ENCODE results near the gene IL11RA.
A peak's percentile ranks its signal among the peaks of the same experiment; 100 is the strongest.

Gene IL11RA

DNA sequence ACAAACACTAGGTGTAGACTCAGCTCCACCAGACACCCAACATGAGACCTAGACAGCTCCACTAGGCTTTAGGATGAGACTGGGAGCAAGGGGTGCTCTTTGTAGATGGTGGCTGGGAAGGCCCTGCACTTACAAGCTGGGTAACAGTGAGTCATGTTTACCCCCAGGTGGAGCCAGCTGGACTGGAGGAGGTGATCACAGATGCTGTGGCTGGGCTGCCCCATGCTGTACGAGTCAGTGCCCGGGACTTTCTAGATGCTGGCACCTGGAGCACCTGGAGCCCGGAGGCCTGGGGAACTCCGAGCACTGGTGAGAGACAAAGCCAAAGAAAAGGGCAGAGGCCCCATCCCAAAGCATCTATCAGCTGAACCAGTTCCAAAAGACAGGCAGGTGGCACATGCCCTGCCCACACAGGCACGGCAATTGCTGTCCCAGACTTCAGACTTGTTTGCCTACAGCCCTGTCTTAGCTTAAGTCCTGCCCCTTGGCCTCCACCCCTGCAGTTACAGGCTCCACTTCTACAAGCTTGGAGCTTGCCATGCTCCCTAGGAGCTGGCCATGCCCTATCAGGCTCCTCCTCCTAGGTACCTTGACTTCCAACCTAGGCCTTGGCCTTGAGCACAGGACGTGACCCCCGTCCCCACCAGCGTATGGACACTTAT, 7.7 kb downstream of the IL11RA start:
- Histone ChIP-seq H3K9ac (ENCODE audit: low read length) (no peak overlapping the region), H3K36me3 (ENCODE audit: insufficient read depth, low read length) (peaks cover 42% of the 10 kb centered on the region), H3K4me1 (ENCODE audit: insufficient read depth, low read length) (peaks cover 20% of the 10 kb centered on the region), H3K27me3 (ENCODE audit: control insufficient read depth in 1 of 2, insufficient read depth in 2 of 2, low read length in 2 of 2) (no peaks in the 10 kb centered on the region), H3K27ac (ENCODE audit: low read depth, low read length) (no peak overlapping the region), H3K9me3 (ENCODE audit: low read length) (no peaks in the 10 kb centered on the region), H3K4me3 (ENCODE audit: low read depth in 1 of 2, low read length in 2 of 2) (no peak overlapping the region)

DNA sequence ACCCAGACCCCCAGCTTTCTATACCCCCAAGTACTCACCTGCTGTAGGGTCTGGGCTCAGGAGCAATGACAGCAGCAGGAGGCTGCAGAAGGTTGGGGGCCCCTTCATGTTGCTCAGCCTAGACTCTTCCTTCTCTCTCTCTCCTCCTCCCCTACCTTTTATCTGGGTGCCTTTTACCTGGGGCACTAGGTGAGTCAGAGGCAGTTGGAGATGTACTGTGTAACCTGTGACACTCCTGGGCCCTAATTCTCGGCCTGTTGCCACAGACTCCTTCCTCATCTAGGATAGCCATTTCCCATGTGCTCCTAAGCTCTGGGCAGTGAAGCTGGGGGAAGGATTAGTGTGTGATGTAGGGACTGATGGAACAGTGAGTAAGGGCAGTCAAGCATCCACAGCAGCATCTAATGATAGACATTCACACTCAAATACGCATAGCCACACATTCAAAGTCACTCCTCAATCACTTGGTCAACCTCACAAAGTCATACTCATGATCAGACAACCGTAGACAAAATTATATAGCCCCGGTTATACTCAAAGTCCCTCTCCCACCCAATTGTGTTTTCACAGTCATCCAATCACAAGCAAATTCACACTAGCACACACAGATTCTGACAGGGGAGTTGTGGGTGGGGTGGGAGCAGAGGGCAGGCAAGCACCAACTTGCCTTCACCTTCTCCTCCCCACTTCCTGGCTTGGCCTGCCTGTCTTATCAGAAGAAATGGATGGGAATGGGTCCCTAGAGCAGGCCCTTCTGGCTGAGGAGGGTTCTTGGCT, 10.7 kb downstream of the IL11RA start, which contains the start of gene CCL27:
Gene CCL27 (minus strand): TSS at position 132 of the 777 bp plus-strand sequence. CDS start 24 bp downstream, at position 108.
- Histone ChIP-seq H3K27ac (ENCODE audit: low read depth, low read length) (no peak within 1 kb of the TSS), H3K36me3 (ENCODE audit: insufficient read depth, low read length) (peaks cover 32% of the 10 kb centered on the region), H3K9me3 (ENCODE audit: low read length) (no peaks in the 10 kb centered on the region), H3K27me3 (ENCODE audit: control insufficient read depth in 1 of 2, insufficient read depth in 2 of 2, low read length in 2 of 2) (no peaks in the 10 kb centered on the region), H3K9ac (ENCODE audit: low read length) (no peak within 1 kb of the TSS), H3K4me1 (ENCODE audit: insufficient read depth, low read length) (peaks cover 18% of the 10 kb centered on the region), H3K4me3 (ENCODE audit: low read depth in 1 of 2, low read length in 2 of 2) (no peak within 1 kb of the TSS)

DNA sequence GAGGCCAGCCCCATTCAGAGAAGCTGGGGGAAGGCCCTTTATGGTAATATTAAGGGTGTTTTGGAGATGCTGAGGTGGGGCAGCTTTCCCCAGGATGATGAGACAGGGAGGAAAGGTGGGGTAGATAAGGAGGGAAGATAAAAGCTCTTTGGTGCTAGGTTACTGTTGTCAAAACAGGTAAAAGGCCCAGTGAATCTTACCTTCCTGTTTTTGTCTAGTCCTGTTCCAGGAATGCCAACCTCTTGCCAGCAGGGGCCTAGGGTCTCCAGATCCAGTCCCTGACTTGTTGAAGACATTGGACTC, 11.3 kb downstream of the IL11RA start:
- no peaks in the 10 kb centered on the region for H3K9me3 ChIP-seq (ENCODE audit: low read length)
- H3K27ac ChIP-seq (ENCODE audit: low read depth, low read length) = no peak overlapping the region
- H3K4me1 ChIP-seq (ENCODE audit: insufficient read depth, low read length) = peaks cover 18% of the 10 kb centered on the region
- H3K27me3 ChIP-seq (ENCODE audit: control insufficient read depth in 1 of 2, insufficient read depth in 2 of 2, low read length in 2 of 2) = no peaks in the 10 kb centered on the region
- H3K9ac ChIP-seq (ENCODE audit: low read length) = no peak overlapping the region
- peaks cover 32% of the 10 kb centered on the region for H3K36me3 ChIP-seq (ENCODE audit: insufficient read depth, low read length)
- no peak overlapping the region for H3K4me3 ChIP-seq (ENCODE audit: low read depth in 1 of 2, low read length in 2 of 2)

DNA sequence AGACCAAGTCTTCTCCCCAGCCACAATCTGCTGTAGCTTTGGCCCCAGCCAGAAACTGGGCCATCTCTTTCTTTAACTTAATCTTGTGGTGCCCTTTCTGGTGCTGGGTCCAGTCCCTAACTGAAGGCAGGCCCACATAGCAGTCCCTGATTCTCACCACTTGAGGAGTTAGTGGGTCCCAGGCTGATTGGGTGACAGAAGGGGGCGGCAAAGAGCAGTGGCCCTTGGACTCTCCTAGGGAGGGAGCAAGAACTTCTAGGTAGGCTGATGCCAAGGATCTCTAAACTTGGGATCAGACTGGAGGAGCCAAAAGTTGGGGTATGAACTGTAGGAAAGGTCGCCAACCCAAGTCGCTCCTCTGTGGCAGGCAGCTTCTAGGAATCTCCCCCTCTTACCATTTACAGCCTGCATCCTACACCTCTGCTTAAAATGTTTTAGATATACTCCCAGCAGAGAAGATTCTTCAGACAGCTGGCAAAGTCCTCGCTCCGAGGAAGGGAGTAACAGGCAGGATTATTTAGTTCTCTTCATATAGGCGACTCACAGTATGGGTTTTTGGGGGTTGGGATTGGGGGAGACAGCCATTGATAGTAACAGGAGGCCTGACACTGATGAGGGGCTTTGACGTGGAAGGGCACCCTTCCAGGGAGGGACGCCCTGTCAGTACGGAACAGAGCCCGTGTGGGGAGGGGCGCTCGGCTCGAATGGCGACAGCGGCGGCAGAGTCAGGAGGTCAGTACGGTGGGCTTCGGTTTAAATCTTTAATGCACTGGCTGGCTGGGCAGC, 12.5 kb downstream of the IL11RA start:
- Histone ChIP-seq H3K9me3 (ENCODE audit: low read length) (no peaks in the 10 kb centered on the region), H3K4me1 (ENCODE audit: insufficient read depth, low read length) (peaks cover 18% of the 10 kb centered on the region), H3K4me3 (ENCODE audit: low read depth in 1 of 2, low read length in 2 of 2) (peak overlapping the region; percentile 40 to 64), H3K36me3 (ENCODE audit: insufficient read depth, low read length) (peaks cover 29% of the 10 kb centered on the region), H3K27me3 (ENCODE audit: control insufficient read depth in 1 of 2, insufficient read depth in 2 of 2, low read length in 2 of 2) (no peaks in the 10 kb centered on the region), H3K27ac (ENCODE audit: low read depth, low read length) (peak overlapping the region; percentile 81), H3K9ac (ENCODE audit: low read length) (peak overlapping the region; percentile 28)

DNA sequence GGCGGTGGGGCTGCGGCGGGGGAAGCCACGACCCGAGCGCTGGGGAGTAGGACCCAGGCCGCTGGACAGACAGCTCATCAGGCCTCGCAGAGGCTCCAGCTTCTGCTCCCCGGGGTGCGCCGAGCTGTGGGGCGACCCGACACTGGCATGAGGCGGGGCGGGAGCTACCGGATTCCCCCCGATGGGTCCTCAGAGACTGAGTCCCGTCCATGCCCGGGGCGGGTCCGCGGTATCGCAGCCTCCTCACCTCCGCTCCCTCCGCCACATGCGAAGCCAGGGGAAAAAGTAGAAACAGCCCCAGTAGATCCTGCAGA, 13.0 kb downstream of the IL11RA start:
- peaks cover 23% of the 10 kb centered on the region for H3K36me3 ChIP-seq (ENCODE audit: insufficient read depth, low read length)
- H3K9ac ChIP-seq (ENCODE audit: low read length) = peak overlapping the region; percentile 28
- peaks cover 18% of the 10 kb centered on the region for H3K4me1 ChIP-seq (ENCODE audit: insufficient read depth, low read length)
- H3K4me3 ChIP-seq (ENCODE audit: low read depth in 1 of 2, low read length in 2 of 2) = peak overlapping the region; percentile 40 to 64
- H3K27me3 ChIP-seq (ENCODE audit: control insufficient read depth in 1 of 2, insufficient read depth in 2 of 2, low read length in 2 of 2) = no peaks in the 10 kb centered on the region
- peak overlapping the region; percentile 81 for H3K27ac ChIP-seq (ENCODE audit: low read depth, low read length)
- H3K9me3 ChIP-seq (ENCODE audit: low read length) = no peaks in the 10 kb centered on the region

DNA sequence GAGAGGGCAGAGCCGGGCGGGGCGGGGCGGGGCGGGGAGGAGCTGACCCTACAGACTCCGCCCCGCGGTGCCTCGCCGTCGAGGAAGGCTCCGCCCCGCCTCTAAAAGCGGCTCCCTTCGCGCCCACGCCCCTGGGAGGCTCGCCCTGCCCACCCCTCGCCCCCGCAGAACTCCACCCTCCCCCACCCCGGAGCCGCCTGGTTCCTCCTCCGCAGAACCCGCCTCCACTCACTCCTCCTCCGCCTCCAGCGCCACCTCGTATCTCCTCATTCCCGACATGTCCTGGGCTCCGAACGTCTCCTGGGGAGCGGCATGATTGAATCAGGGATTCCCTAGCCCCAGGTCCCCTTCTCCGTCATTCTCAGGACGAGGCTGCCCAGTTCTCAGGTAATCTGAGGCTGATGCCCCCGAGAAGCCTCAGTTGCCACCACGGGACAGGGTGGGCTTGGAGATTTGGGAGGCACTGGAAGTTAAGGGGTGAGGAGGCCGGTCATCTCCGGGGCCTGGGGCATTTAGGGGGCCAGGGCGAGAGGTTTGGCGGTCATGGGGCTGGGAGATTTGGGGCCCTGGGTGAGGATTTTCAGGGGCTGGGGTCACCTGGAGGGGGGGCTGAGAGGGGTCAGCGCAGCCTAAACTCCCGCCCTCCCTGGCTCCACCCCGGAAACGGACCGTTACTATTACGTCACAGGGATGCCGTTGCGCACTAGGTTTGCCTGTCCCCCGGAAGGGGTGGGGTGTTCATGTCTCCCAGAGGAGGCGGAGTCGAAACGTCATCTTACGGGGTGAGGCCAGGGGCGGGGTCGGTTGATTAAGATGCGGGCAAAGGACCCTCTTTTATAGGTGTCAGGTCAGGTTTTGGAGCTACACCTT, 13.6 kb downstream of the IL11RA start:
- peak overlapping the region; percentile 59 to 64 for H3K4me3 ChIP-seq (ENCODE audit: low read depth in 1 of 2, low read length in 2 of 2)
- H3K9ac ChIP-seq (ENCODE audit: low read length) = peak overlapping the region; percentile 88
- peaks cover 18% of the 10 kb centered on the region for H3K4me1 ChIP-seq (ENCODE audit: insufficient read depth, low read length)
- H3K27ac ChIP-seq (ENCODE audit: low read depth, low read length) = peak overlapping the region; percentile 96
- H3K27me3 ChIP-seq (ENCODE audit: control insufficient read depth in 1 of 2, insufficient read depth in 2 of 2, low read length in 2 of 2) = no peaks in the 10 kb centered on the region
- peaks cover 17% of the 10 kb centered on the region for H3K36me3 ChIP-seq (ENCODE audit: insufficient read depth, low read length)
- H3K9me3 ChIP-seq (ENCODE audit: low read length) = no peaks in the 10 kb centered on the region

DNA sequence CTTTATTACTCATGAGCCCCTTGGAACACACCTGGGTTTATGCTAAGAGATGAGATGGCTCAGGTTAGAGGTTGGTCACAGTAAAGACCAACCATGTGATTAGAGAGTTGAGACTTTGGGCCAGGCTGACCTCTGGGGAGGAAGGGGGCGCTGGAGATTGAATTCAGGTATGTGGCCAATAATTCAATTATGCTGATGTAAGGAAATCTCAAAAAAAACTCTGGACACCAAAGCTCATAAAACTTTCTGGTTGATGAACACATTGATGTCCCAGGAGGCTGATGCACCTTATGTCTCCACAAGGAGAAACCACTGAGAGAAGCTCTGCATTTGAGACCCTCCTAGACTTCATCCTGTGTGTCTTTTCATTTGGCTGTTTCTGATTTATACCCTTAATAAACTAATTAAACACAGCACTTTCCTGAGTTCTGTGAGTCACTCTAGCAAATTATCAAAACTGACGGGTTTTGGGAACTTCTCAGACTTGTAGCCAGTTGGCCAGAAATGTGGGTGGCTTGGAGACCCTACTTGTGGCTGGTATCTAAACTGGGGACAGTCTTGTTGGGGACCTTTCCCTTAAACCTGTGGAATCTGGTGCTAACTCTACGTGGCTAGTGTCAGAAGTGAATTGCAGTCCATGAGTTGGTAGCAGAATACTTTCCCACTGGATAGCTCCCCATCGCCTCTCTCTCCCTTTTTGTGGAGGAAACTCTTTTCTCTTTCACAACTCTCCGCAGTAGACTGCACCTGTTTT, 18.0 kb downstream of the IL11RA start:
- Histone ChIP-seq H3K36me3 (ENCODE audit: insufficient read depth, low read length) (no peaks in the 10 kb centered on the region), H3K4me1 (ENCODE audit: insufficient read depth, low read length) (peaks cover 7% of the 10 kb centered on the region), H3K27me3 (ENCODE audit: control insufficient read depth in 1 of 2, insufficient read depth in 2 of 2, low read length in 2 of 2) (no peaks in the 10 kb centered on the region), H3K27ac (ENCODE audit: low read depth, low read length) (no peak overlapping the region), H3K9me3 (ENCODE audit: low read length) (no peaks in the 10 kb centered on the region), H3K9ac (ENCODE audit: low read length) (no peak overlapping the region), H3K4me3 (ENCODE audit: low read depth in 1 of 2, low read length in 2 of 2) (no peak overlapping the region)

DNA sequence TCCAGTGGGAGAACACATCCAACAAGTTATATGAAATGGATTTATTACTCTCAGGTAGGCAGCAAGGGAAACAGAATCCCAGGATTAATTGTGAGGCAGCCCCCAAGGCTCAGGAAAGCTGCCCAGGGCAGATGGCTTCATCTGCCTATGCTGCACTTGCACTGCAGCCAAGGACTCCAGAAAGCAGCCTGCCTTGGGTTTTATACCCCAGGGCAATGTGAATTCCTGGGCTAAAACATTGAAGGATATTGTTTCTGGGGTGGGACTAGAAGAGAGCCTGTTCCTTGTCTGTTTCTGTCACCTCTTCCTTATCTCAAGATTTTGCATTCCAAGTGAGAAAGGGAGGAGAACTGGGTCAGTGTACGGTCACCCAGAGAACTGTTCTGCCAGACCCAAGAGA, 19.3 kb downstream of the IL11RA start:
- H3K4me1 ChIP-seq (ENCODE audit: insufficient read depth, low read length) = peaks cover 7% of the 10 kb centered on the region
- no peak overlapping the region for H3K27ac ChIP-seq (ENCODE audit: low read depth, low read length)
- H3K36me3 ChIP-seq (ENCODE audit: insufficient read depth, low read length) = no peaks in the 10 kb centered on the region

DNA sequence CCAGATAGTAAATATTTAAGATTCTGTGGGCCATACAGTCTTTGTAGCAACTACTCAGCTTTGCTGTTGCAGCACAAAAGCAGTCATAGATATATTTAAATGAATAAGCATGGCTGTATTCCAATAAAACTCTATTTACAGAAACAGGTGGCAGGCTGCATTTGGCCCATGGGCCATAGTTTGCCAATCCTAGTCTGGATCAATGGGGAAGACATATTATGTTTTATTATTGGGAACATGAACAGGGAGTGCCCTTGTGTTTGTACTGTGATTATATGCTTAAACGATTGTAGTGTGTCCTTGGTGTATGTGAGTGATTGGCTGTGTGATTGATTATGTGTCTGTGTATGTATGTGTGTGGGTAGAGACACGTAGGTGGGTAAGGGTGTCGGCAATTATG, 22.5 kb downstream of the IL11RA start:
- Histone ChIP-seq H3K9me3 (ENCODE audit: low read length) (no peaks in the 10 kb centered on the region), H3K27me3 (ENCODE audit: control insufficient read depth in 1 of 2, insufficient read depth in 2 of 2, low read length in 2 of 2) (no peaks in the 10 kb centered on the region), H3K4me1 (ENCODE audit: insufficient read depth, low read length) (no peaks in the 10 kb centered on the region), H3K36me3 (ENCODE audit: insufficient read depth, low read length) (no peaks in the 10 kb centered on the region), H3K4me3 (ENCODE audit: low read depth in 1 of 2, low read length in 2 of 2) (no peak overlapping the region), H3K27ac (ENCODE audit: low read depth, low read length) (no peak overlapping the region), H3K9ac (ENCODE audit: low read length) (no peak overlapping the region)

More for the DNA sequence above, 19.3 kb downstream of the IL11RA start:
- Histone ChIP-seq H3K9me3 (ENCODE audit: low read length) (no peaks in the 10 kb centered on the region), H3K9ac (ENCODE audit: low read length) (no peak overlapping the region), H3K27me3 (ENCODE audit: control insufficient read depth in 1 of 2, insufficient read depth in 2 of 2, low read length in 2 of 2) (no peaks in the 10 kb centered on the region), H3K4me3 (ENCODE audit: low read depth in 1 of 2, low read length in 2 of 2) (no peak overlapping the region)

DNA sequence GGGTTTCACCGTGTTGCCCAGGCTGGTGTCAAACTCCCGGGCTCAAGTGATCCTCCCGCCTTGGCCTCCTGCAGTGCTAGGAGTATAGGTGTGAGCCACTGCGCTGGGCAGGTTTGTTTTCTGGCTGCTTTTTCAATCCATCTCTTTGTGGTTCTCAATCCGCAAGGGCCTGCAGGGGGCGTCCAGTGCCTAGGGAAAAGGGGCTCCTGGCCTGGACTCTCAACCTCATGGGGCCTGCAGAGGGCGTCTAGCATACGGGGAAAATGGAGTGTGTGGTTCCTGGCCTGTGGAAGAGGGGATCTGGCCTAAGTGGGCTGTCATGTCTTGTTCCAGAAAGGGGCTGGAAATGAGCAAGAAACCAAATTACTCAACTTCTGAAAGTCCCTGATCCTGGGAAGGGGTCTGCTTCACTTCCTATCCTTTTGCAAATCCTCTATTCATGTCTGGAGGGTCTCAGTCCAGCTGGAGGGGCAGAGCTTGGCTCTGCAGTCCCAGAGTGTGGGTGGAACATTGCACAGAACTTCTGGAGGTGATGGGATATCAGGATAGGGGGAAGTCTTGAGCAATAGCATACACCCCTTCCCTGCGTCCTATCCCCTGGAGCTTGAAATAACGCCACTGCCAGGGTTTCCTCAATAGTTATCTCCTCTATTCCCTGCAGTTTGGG, 23.2 kb downstream of the IL11RA start:
- Histone ChIP-seq H3K27ac (ENCODE audit: low read depth, low read length) (no peak overlapping the region), H3K27me3 (ENCODE audit: control insufficient read depth in 1 of 2, insufficient read depth in 2 of 2, low read length in 2 of 2) (no peaks in the 10 kb centered on the region), H3K4me3 (ENCODE audit: low read depth in 1 of 2, low read length in 2 of 2) (no peak overlapping the region), H3K36me3 (ENCODE audit: insufficient read depth, low read length) (no peaks in the 10 kb centered on the region), H3K9ac (ENCODE audit: low read length) (no peak overlapping the region), H3K9me3 (ENCODE audit: low read length) (no peaks in the 10 kb centered on the region), H3K4me1 (ENCODE audit: insufficient read depth, low read length) (no peaks in the 10 kb centered on the region)

All from muscle layer of colon (tissue), 2 donors.